OCI-LY3 (cell line): ENCODE results near the gene MCAT.

Experiments
- H2AFZ ChIP-seq: fragments of 200-600, 300-600 bp; shearing (Covaris generic); 2 replicates; pipeline ENCODE4 v1.6.0; 2014; ENCODE audit warnings: antibody characterized with exemption, low read depth, low read length
- H3K27ac ChIP-seq: fragments of 200-600, 300-600 bp; sonication (generic); 2 replicates; pipeline ENCODE4 v1.5.1; 2014; ENCODE audit warnings: mild to moderate bottlenecking, low read length, moderate library complexity, mixed read lengths
- H3K27me3 ChIP-seq: fragments of 200-600, 300-600 bp; sonication (generic); 2 replicates; pipeline ENCODE4 v1.6.1; 2014; ENCODE audit warnings: low read depth, low read length, mixed read lengths
- H3K36me3 ChIP-seq: fragments of 200-600, 300-600 bp; sonication (generic); replicated peaks from 2 replicates; pipeline ENCODE3; 2014; ENCODE audit warnings: low read depth, low read length, mixed read lengths
- H3K4me1 ChIP-seq: fragments of 300-600, 200-600 bp; sonication (generic); 2 replicates; pipeline ENCODE4 v1.6.1; 2014; ENCODE audit warnings: low read length, mixed read lengths
- H3K4me2 ChIP-seq: fragments of 200-600, 300-600 bp; sonication (generic); 2 replicates; pipeline ENCODE4 v1.6.1; 2014; ENCODE audit warnings: low read length, mixed read lengths
- H3K4me3 ChIP-seq: fragments of 300-600, 200-600 bp; sonication (generic); 2 replicates; pipeline ENCODE4 v1.5.1; 2014; ENCODE audit warnings: antibody characterized with exemption, mild to moderate bottlenecking, low read length, moderate library complexity
- H3K79me2 ChIP-seq: fragments of 300-600, 200-600 bp; shearing (Covaris generic); 2 replicates; pipeline ENCODE4 v1.6.1; 2014; ENCODE audit warnings: mild to moderate bottlenecking, low read length, mixed read lengths
- H3K9ac ChIP-seq: fragments of 300-600, 200-600 bp; shearing (Covaris generic); 2 replicates; pipeline ENCODE4 v1.6.0; 2014; ENCODE audit warnings: mild to moderate bottlenecking, low read length, moderate library complexity
- H3K9me3 ChIP-seq: fragments of 200-600, 300-600 bp; shearing (Covaris generic); 2 replicates; pipeline ENCODE4 v1.6.1; 2014; ENCODE audit warnings: low read length, mixed read lengths; ENCODE audit not compliant: insufficient read depth
- H4K20me1 ChIP-seq: fragments of 200-600, 300-600 bp; sonication (generic); 2 replicates; pipeline ENCODE4 v1.6.1; 2016; ENCODE audit warnings: low read length, mixed read lengths; ENCODE audit not compliant: insufficient read depth
- EZH2phosphoT487 ChIP-seq: fragments of 200-600 bp; shearing (Covaris generic); IDR thresholded peaks from 2 replicates; pipeline ENCODE4 v1.6.1; 2018; ENCODE audit warnings: antibody characterized with exemption, mixed run types, low read depth
- TF ChIP-seq, protein P1 (sequence below): fragments of 200-600, 300-600 bp; sonication (generic); IDR thresholded peaks from 2 replicates; pipeline ENCODE4 v1.5.1; 2014; ENCODE audit warnings: antibody characterized with exemption, low read length, low read depth

Gene MCAT

DNA sequence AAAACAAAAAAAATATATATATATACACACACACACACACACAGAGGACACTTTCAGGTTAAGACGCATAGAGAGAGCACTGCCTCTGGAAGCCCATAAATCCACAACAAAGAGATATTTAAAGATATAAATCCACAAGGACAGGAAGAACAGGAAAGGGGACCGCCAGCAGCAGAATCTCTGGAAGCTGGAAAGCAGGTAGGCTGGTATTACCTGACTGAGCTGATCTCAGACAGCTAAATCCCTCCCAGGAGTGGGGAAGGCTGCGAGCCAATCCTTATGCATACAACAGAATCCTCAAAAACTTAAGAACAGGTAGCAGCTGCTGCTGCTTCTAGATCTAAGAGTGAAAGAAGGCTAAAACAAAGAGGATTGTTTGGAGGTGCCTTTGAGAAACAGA lies 1.8 kb upstream of the MCAT start:
- TF ChIP-seq, protein P1, sequence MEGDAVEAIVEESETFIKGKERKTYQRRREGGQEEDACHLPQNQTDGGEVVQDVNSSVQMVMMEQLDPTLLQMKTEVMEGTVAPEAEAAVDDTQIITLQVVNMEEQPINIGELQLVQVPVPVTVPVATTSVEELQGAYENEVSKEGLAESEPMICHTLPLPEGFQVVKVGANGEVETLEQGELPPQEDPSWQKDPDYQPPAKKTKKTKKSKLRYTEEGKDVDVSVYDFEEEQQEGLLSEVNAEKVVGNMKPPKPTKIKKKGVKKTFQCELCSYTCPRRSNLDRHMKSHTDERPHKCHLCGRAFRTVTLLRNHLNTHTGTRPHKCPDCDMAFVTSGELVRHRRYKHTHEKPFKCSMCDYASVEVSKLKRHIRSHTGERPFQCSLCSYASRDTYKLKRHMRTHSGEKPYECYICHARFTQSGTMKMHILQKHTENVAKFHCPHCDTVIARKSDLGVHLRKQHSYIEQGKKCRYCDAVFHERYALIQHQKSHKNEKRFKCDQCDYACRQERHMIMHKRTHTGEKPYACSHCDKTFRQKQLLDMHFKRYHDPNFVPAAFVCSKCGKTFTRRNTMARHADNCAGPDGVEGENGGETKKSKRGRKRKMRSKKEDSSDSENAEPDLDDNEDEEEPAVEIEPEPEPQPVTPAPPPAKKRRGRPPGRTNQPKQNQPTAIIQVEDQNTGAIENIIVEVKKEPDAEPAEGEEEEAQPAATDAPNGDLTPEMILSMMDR, result no peak
- TF ChIP-seq EZH2phosphoT487, result no peak
- Histone ChIP-seq H3K79me2 (peaks cover 26% of the 10 kb centered on the region), H3K27me3 (no peaks in the 10 kb centered on the region), H3K9me3 (no peaks in the 10 kb centered on the region), H4K20me1 (no peaks in the 10 kb centered on the region), H3K36me3 (peaks cover 17% of the 10 kb centered on the region), H2AFZ (no peak overlapping the region), H3K4me1 (peaks cover 27% of the 10 kb centered on the region), H3K4me3 (no peak overlapping the region), H3K9ac (no peak overlapping the region), H3K27ac (no peak overlapping the region), H3K4me2 (no peak overlapping the region)

DNA sequence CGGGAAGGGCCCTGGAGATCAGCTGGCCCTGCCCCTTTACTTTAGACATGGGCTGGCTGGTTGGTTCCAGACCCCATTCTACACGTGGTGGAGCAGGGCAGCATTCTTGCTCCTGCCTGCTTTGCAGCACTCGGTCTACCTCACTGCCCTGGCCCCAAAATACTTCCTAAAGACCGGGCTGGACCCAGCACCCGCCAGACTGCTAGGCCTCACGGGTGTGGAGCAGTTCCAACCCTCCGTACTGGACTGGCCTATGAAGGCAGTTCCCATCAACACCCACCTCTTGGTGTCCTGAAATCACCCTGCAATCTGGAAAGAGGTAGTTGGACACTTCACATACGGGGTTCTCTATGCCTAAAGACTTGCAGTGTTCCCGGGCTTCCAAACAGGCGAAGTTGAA lies 6.4 kb downstream of the MCAT start:
- no peak overlapping the region for H3K4me2 ChIP-seq
- no peak overlapping the region for H3K9ac ChIP-seq
- peaks cover 14% of the 10 kb centered on the region for H3K79me2 ChIP-seq
- H3K27me3 ChIP-seq, result no peaks in the 10 kb centered on the region
- H2AFZ ChIP-seq, result no peak overlapping the region
- H4K20me1 ChIP-seq, result peaks cover 4% of the 10 kb centered on the region; the same call in 1 of the 2 replicates
- H3K27ac ChIP-seq, result no peak overlapping the region
- H3K36me3 ChIP-seq, result peaks cover 59% of the 10 kb centered on the region
- TF ChIP-seq, protein P1, result no peak
- no peak for TF ChIP-seq EZH2phosphoT487
- H3K4me1 ChIP-seq, result peaks cover 1% of the 10 kb centered on the region
- H3K9me3 ChIP-seq, result no peaks in the 10 kb centered on the region
- no peak overlapping the region for H3K4me3 ChIP-seq

DNA sequence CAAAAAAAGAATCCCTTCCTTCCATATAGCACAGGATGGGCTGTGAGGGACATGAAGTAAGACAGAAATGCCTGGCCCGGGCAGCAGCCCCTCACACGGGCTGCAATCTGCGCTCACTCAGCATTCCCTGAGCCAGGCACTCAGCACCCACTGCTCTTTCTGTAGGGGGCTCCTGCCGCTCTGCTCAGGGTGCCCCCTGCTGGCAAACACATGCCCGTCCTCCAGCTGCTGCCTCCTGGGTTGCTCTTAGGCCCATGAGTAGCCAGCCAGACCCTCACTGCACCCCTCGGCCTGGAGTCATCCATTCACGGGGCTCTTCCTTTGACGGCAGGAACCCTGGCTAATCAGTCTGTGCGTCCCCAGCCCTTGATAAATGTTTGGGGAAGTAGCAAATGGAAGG lies 6.9 kb downstream of the MCAT start:
- H3K4me1 ChIP-seq, result no peaks in the 10 kb centered on the region
- peaks cover 61% of the 10 kb centered on the region for H3K36me3 ChIP-seq
- peaks cover 8% of the 10 kb centered on the region for H3K79me2 ChIP-seq
- TF ChIP-seq EZH2phosphoT487, result no peak
- TF ChIP-seq, protein P1, result peak; percentile 78
- no peak overlapping the region for H3K4me2 ChIP-seq
- no peaks in the 10 kb centered on the region for H3K9me3 ChIP-seq
- H2AFZ ChIP-seq, result no peak overlapping the region
- H3K9ac ChIP-seq, result no peak overlapping the region
- no peak overlapping the region for H3K27ac ChIP-seq
- H4K20me1 ChIP-seq, result peaks cover 9% of the 10 kb centered on the region; the same call in 1 of the 2 replicates
- H3K27me3 ChIP-seq, result no peaks in the 10 kb centered on the region
- no peak overlapping the region for H3K4me3 ChIP-seq

DNA sequence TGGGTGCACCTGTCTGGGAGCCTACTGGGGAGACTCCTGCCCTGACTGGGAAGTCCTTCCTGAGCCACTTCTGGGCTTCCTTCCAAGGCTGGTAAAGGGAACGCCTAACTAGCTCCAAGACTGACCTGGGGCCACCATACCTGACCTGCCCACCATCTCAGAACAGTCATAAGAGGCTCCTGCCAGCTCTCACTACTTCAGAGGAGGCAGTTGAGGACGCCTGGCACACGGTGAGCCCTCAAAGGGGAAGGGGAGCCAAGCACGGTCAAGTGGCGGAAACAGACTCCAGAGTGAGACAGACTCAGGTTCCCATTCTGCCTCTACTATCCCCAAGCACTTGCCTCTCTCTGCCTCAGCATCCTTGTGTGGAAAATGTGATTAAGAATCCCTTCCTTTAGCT lies 7.6 kb downstream of the MCAT start:
- Histone ChIP-seq H3K4me1 (no peaks in the 10 kb centered on the region), H4K20me1 (peaks cover 9% of the 10 kb centered on the region; the same call in 1 of the 2 replicates), H3K9ac (no peak overlapping the region), H2AFZ (no peak overlapping the region), H3K4me2 (no peak overlapping the region), H3K27ac (no peak overlapping the region), H3K27me3 (no peaks in the 10 kb centered on the region), H3K79me2 (peaks cover 4% of the 10 kb centered on the region), H3K36me3 (peaks cover 54% of the 10 kb centered on the region), H3K4me3 (no peak overlapping the region), H3K9me3 (no peaks in the 10 kb centered on the region)
- TF ChIP-seq, protein P1, result no peak
- no peak for TF ChIP-seq EZH2phosphoT487
